HG02763 (cell line): ENCODE measurements around the gene PRG3.
A peak's percentile ranks its signal among the peaks of the same experiment; 100 is the strongest.
"Not testable (repeated sequence)": the region's sequence is repeated elsewhere in the genome, so short reads cannot be mapped to it uniquely, and the experiment has no call there.

Experiments used
- ATAC-seq: cut with Tn5 transposase; IDR thresholded peaks from one replicate; pipeline ENCODE4 v1.9.1; 2021; ENCODE audit warnings: mild to moderate bottlenecking, moderate library complexity; ENCODE audit not compliant: unreplicated experiment

The PRG3 gene

DNA sequence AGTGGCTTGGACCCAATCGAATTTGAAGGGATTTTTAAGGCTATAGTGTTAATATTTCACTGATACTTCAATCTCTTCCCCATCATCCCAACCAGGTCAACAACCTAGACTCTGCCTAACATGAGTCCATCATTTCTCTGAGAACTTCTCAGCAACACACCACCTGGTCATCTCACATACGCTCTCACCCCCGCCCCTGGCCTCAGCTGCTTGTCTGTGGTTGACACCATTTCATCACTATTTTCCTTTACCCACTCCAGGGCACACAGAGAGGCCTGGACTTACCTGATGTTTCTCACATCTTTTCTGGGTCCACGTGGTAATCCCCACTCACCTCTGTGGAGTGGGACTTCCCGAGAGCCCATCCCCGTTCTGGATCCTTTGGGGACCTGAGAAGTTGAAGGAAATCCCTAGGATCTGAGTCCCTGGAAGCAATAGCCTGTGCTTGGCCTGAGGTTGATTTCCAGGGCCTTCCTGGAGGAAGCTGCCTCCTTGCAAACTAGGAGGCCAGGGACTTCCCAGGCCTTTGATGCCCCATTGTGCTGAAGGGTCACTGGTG, 39.6 kb downstream of the PRG3 start:
- ATAC-seq, result no peak

GRCh38 chr11:57340039-57340615, 40.8 kb downstream of the PRG3 start:
- no peak for ATAC-seq

DNA sequence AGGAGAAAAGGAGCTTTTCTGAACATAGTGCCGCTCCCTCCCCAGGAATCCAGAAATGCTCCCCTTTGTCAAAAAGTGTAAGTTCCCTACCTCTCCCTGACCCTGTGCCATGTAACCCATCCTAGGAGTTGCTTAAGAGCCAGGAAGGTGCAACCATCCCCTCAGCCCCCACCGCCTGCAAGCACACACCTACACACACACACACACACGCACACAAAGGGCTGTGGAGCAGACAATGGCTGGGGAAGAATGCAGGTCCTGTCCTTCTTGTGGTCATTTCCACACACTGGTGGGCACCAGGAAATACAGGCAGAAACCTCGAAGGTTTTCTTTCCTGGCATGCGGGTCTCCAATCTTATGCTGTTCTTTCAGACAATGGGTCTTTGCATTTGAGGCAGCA, 41.6 kb downstream of the PRG3 start:
- no peak for ATAC-seq

DNA sequence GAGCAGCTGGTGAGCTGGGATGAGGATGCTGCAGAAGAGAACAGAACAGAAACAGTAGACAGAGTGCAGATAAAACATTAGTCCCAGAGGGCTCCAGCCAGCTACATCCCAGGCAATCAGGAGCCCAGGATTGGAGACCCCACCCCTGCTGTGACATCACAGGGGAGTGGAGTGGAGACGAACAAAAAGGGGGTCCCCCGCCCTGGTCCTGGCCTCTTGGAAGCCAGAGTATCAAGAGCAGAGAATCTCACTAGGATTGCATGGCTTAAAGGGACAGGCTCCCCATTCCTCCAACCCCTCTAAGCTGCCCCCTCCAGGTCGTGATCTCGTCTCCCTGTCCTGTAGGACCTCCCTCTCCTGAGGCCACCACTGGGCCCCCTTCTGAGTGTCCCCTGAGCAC, 42.8 kb downstream of the PRG3 start, which contains the start of gene P2RX3:
Gene P2RX3, plus strand, starts transcription at position 211 of the 400 bp plus-strand sequence. CDS start 199 bp downstream, outside the sequence.
- no peak for ATAC-seq

- ATAC-seq, result not testable (repeated sequence)
Measured at GRCh38 chr11:57336856-57337255, 44.1 kb downstream of the PRG3 start.

DNA sequence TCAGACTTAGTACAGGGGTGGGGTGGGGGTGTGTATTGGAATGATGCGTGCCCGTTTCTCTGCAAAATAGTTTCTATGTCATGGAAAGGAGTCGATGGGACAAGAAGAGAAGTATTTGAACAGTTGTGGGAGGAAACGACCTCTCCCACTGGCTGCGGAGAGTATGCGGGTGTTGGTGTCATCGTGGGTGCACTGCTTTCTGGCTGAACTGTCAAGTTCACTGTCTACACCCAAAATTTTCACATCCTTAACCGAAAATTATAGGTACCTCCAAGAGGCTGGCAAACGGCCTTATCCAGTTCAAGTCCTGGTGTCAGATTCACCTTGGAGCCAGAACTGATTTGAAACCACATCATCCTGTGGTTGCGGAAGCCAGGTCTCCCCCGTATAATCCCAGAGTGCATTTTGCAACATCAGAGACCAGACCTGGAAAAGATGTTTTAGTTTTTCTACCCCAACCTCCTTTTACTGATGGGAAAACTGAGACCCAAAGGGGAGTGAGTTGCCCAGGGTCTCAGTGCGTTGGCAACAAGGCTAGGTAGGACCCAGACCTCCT, 44.8 kb downstream of the PRG3 start:
- ATAC-seq, result peak; percentile 2

DNA sequence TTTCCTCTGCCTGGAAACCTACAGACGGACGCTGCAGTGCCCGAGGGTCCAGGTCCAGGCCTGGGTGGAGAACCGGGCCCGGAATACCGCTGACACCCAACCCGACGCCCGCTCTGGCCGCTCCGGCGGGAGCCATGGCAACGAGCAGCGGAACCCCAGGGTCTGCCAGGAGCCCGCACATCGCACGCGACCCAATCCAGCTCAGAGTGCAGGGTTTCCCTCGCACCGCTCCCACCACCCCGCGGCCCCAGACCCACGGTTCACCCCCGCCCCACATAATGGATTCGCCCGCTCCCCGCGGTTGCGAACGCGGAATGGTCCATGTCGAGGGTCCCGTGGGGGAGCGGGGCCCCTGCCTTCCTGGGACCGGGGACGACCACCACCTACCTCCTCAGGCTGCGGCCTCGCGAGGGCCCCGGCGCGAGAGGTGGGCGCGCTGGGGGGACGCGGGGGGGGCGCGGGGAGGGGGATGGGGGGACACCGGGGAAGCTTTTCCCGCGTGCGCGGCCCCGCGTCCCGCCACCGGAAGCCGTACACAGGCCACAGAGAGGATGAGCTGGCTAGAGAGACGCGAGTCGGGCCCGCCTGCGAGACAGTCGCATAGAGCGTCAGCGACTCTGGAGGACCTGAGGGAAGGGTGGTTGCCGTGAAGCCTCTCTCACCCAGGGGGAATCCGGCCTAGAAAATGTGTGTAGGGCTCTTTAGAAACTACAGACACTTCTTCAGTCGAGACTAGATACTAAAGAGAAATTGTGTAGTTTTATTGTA, 45.4 kb downstream of the PRG3 start, which contains the start of gene SSRP1:
Gene SSRP1, minus strand, starts transcription at position 550 of the 768 bp plus-strand sequence. CDS start 771 bp downstream, outside the sequence.
- ATAC-seq, result peak; percentile 100

DNA sequence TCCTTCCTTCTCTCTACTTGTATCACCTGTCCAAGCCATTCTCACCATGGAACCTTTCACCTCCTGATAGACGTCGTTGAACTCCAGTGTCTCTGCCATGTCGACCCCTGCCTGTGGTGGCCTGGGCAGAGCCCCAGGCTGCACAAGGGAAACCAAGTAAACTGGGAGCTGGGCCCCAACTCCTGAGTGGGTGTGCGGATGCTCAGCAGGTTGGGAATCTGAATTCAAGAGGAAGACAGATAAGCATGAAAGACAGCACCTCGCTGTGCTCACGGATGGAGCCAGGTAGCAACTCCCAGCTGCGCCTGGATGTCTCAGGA, 46.0 kb downstream of the PRG3 start:
- no peak for ATAC-seq

- no peak for ATAC-seq
Measured at GRCh38 chr11:57332694-57333440, 48.1 kb downstream of the PRG3 start.

DNA sequence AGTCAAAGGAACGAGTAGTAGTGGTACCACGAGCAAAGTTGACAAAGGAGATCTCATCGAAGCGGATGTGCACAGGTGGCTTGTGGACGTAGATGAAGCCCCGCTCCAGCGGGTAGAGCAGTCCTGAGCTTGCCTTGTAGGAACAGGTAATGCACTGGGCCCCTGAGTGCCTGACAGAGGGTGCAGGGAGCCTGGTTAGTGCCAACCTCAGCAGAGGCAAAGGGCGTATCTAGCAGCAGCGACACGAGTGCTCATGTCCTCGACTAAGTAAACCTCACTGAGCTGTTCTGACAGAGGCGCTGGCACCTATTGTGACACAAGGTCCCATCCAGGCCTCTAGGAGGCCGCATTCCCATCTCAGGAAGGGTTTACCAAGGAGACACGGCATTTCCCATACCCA, 49.2 kb downstream of the PRG3 start:
- no peak for ATAC-seq

DNA sequence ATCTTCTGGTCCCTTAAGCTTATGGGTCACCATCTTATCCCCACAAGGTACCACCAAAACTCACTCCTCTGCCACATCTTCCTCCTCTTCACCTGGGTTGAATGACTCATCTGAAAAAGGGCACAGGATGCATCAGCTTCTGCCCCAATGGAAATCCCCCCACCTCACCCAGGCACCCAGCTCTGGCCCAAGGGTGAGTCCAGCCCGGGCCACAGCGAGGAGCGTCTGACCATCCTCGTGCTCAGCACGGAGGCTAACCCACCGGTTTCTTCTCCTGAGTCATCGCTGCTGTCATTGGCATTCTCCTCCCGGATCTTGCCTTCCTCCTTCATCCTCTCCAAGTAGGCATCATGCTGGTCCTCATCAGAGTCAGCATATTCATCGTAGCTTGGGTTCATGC, 50.9 kb downstream of the PRG3 start:
- ATAC-seq, result no peak

GRCh38 chr11:57327721-57328120, 53.2 kb downstream of the PRG3 start:
- no peak for ATAC-seq
